Measurements from ENCODE around the gene CD247. TPM values are rescaled to one million over a fixed set of nuclear protein-coding genes. Genes with fewer than 3 reads are reported as not detected.

Gene CD247
- total RNA-seq, 1 donor from 2014 or later: not detected

GRCh38 chr1:167488786-167489185, 29.5 kb downstream of the CD247 start:
- no peak for TF ChIP-seq CTCF (IDR thresholded peaks at IDR 0.05)
- no peaks in the 10 kb centered on the region for H3K4me1 Mint-ChIP-seq (ENCODE audit: unreplicated experiment)
- peaks cover 30% of the 10 kb centered on the region for H3K27me3 Mint-ChIP-seq (ENCODE audit: unreplicated experiment)
- no peak for DNase-seq (ENCODE audit: extremely low spot score, unreplicated experiment)
- H3K4me3 Mint-ChIP-seq (ENCODE audit: unreplicated experiment): no peak overlapping the region
- H3K27ac Mint-ChIP-seq (ENCODE audit: unreplicated experiment): no peak overlapping the region
- no peaks in the 10 kb centered on the region for H3K36me3 Mint-ChIP-seq (ENCODE audit: unreplicated experiment)
- no peaks in the 10 kb centered on the region for H3K9me3 Mint-ChIP-seq (ENCODE audit: unreplicated experiment)

GRCh38 chr1:167487614-167488013, 30.7 kb downstream of the CD247 start:
- Mint-ChIP-seq H3K27ac (ENCODE audit: unreplicated experiment) (no peak overlapping the region), H3K4me1 (ENCODE audit: unreplicated experiment) (no peaks in the 10 kb centered on the region), H3K9me3 (ENCODE audit: unreplicated experiment) (no peaks in the 10 kb centered on the region), H3K4me3 (ENCODE audit: unreplicated experiment) (no peak overlapping the region), H3K36me3 (ENCODE audit: unreplicated experiment) (no peaks in the 10 kb centered on the region), H3K27me3 (ENCODE audit: unreplicated experiment) (peaks cover 23% of the 10 kb centered on the region)
- no peak for DNase-seq (ENCODE audit: extremely low spot score, unreplicated experiment)
- no peak for TF ChIP-seq CTCF (IDR thresholded peaks at IDR 0.05)

GRCh38 chr1:167486090-167486824, 32.1 kb downstream of the CD247 start:
- no peak for TF ChIP-seq CTCF (IDR thresholded peaks at IDR 0.05)
- DNase-seq (ENCODE audit: extremely low spot score, unreplicated experiment): no peak
- no peak overlapping the region for H3K4me3 Mint-ChIP-seq (ENCODE audit: unreplicated experiment)

GRCh38 chr1:167484726-167485502, 33.4 kb downstream of the CD247 start:
- Mint-ChIP-seq H3K27ac (ENCODE audit: unreplicated experiment) (no peak overlapping the region), H3K9me3 (ENCODE audit: unreplicated experiment) (no peaks in the 10 kb centered on the region), H3K36me3 (ENCODE audit: unreplicated experiment) (no peaks in the 10 kb centered on the region), H3K4me1 (ENCODE audit: unreplicated experiment) (no peaks in the 10 kb centered on the region), H3K27me3 (ENCODE audit: unreplicated experiment) (peaks cover 20% of the 10 kb centered on the region), H3K4me3 (ENCODE audit: unreplicated experiment) (no peak overlapping the region)
- TF ChIP-seq CTCF (IDR thresholded peaks at IDR 0.05): no peak
- no peak for DNase-seq (ENCODE audit: extremely low spot score, unreplicated experiment)

More at GRCh38 chr1:167486090-167486824, 32.1 kb downstream of the CD247 start:
- H3K27me3 Mint-ChIP-seq (ENCODE audit: unreplicated experiment): peaks cover 13% of the 10 kb centered on the region
- H3K4me1 Mint-ChIP-seq (ENCODE audit: unreplicated experiment): no peaks in the 10 kb centered on the region
- H3K36me3 Mint-ChIP-seq (ENCODE audit: unreplicated experiment): no peaks in the 10 kb centered on the region
- H3K27ac Mint-ChIP-seq (ENCODE audit: unreplicated experiment): no peak overlapping the region
- no peaks in the 10 kb centered on the region for H3K9me3 Mint-ChIP-seq (ENCODE audit: unreplicated experiment)

GRCh38 chr1:167483790-167484189, 34.5 kb downstream of the CD247 start:
- Mint-ChIP-seq H3K9me3 (ENCODE audit: unreplicated experiment) (no peaks in the 10 kb centered on the region), H3K4me1 (ENCODE audit: unreplicated experiment) (no peaks in the 10 kb centered on the region), H3K27me3 (ENCODE audit: unreplicated experiment) (peaks cover 30% of the 10 kb centered on the region), H3K4me3 (ENCODE audit: unreplicated experiment) (no peak overlapping the region), H3K36me3 (ENCODE audit: unreplicated experiment) (no peaks in the 10 kb centered on the region), H3K27ac (ENCODE audit: unreplicated experiment) (no peak overlapping the region)
- no peak for TF ChIP-seq CTCF (IDR thresholded peaks at IDR 0.05)
- no peak for DNase-seq (ENCODE audit: extremely low spot score, unreplicated experiment)

Measured in osteocyte (in vitro differentiated cells).